Midbrain (tissue), 1 donor: Measurements from ENCODE around the gene SLC38A5.
"Not testable (repeated sequence)": the region's sequence is repeated elsewhere in the genome, so short reads cannot be mapped to it uniquely, and the experiment has no call there.

Source experiments
- DNase-seq: peaks from one replicate; lab custom pipeline; 2025; lab: John Stamatoyannopoulos, UW

Gene SLC38A5

DNA sequence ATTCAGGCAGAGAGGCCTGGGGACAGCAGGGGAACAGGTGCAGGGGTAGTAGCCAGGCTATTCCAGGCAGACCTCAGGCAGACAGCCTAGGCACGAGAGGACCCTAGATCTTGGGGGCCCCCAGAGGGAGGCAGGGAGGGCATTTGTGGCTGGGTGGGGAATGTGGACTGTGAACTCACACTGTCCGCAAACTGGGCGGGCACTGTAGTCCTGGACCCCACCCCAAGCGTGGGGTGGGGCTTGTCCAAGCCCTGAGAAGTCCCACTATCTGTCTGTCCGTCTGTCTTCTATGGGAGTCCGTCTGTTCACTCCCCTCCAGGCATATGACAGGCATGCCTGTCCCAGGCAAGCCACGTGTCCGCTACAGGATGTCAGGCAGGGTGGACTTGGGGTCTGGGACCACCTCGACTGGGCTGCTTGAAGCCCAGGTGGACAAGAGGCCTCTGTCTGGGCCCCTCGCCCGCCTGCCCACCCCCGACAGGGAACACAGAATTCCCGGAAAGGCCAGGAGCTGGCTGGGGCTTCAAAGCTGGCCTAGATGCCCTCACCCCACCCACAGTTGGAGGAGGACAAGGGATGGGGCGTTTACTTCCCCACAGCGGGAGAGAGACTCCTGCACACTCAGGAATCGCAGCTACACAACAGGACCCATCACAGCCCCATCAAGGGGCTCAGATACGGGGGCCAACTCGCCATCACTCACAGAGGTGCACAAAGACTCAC, at the start of gene SLC38A5:
TSS of gene SLC38A5 (minus strand) at position 151 of the 723 bp plus-strand sequence. CDS start 2,336 bp downstream, outside the sequence.
- DNase-seq: no peak

DNA sequence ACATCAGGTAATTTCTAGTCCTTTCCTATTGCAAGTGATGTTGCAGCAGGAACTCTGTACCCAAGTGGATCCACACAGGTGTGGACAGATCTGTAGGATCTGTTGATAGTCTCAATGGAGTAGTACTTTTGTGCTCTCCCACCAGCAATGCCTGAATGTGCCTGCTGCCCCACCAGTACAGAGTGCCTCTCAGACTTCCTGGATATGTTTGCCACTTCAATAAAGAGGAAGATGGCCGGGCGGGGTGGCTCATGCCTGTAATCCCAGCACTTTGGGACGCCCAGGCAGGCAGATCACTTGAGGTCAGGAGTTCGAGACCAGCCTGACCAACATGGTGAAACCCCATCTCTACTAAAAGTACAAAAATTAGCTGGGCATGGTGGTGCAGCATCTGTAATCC, 49.4 kb upstream of the SLC38A5 start:
- DNase-seq: not testable (repeated sequence)

DNA sequence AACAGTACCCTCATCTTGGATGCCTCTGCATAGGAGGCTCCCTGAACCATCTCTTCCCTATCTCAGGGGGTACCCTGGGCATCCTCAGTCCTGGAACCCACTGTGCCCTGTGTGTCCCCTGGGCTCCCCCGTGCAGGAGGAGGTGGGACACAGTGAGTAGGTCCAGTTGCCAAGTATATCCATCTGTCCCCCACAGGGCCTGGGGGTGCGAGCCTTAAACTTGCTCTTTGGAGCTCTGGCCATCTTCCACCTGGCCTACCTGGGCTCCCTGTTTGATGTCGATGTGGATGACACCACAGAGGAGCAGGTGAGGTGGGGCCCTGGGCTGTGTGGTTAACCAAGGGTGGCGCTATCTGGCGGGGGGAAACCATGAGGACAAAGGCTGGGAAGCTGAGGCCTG, 46.9 kb upstream of the SLC38A5 start:
- no peak for DNase-seq

DNA sequence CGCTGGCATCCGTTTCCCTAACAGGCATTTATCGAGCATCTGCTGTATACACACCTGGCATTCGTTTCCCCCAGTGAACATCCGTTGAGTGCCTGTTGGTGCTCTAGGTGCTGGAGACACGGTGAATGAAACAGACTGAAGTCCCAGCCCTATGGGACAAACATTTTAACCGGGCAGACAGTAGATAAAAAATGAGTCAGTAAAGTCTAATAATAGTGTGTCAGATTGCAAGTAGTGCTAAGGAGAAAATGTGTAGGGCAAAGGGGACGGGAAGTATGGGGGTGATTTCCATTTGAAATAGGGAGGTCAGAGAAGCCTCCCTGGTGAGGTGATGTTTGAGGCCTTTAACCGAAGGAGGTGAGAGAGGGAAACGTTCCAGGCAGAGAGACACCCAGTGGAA, 46.2 kb upstream of the SLC38A5 start:
- DNase-seq: no peak

DNA sequence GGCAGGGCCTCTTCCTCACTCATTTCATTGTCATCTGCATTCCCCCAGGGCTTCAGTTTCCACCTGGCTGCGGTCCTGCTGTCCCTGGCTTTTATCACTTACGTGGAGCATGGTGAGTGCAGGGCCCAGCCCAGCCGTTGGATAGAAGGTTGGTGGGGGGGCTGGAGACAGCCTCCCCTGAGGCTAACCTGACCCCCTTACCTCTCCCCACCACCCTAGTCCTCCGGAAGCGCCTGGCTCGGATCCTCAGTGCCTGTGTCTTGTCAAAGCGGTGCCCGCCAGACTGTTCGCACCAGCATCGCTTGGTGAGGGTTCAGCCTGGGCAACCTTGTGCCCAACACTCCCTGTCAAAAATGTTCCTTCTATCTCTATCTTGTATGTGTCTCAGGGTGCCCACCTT, 45.8 kb upstream of the SLC38A5 start:
- DNase-seq: no peak

DNA sequence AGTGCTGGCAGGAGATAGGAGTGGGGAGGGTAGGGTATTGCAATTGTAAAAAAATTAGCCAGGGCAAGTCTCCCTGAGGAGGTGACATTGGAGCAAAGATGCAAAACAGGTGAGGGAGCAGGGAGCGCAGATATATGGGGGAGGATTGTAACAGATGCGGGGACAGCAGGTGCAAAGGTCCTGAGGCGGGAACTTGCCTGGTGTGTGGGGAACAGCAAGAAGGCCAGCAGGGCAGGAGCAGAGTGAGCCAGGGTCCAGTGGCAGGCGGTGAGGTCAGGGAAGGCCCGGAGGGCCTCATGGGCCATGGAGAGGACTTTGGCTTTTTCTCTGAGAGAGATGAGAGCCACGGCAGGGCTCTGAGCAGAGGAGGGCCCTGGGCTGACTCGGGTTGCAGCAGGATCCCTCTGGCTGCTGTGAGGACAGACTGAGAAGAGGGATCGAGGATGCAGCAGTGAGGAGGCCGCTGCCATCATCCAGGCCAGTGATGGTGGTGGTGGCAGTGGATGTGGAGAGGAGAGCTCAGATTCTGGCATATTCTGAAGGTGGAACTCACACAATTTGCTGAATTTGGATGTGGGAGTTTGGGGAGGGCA, 44.9 kb upstream of the SLC38A5 start:
- no peak for DNase-seq

DNA sequence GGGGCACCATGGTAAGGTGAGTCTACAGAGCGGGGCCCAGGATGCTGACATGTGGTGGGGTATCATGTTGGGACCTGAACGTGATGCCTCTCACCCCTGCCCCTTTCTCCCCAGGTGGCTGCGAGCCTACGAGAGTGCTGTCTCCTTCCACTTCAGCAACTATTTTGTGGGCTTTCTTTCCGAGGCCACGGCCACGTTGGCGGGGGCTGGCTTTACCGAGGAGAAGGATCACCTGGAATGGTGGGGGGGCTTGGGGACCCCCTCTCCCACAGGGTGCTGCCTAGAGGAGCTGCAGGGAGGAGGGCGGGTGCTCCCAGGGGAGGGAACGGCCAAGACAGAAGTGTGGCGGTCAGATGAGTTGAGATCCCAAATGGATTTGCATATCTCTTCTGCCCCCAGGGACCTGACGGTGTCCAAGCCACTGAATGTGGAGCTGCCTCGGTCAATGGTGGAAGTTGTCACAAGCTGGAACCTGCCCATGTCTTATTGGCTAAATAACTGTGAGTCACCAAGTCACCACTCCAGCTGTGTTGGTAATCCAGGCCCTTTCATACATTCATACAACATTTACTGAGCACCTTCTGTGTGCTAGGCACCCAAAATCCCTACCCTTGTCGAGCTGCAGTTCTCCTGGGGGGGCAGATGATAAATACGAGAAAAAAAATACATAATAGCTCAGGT, 44.2 kb upstream of the SLC38A5 start:
- DNase-seq: no peak

DNA sequence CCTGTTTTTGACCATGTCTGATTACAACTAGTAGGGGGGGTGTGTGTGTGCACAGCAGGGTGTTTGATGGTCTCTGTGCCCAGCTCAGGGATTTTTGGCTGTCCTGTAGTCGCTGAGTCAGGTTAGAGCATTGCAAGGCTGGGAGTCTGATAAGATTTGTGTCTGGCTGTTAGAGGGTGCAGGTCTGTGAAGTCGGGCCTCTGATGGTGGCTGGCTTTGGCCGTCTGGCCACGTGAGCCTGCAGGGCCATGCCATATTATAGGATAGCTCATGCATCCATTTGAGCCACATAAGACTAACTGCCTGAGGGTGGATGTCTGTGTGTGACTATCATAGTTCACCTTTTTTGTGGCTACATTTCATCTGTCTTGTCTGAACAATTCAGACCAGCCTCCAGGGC, 43.6 kb upstream of the SLC38A5 start:
- no peak for DNase-seq

DNA sequence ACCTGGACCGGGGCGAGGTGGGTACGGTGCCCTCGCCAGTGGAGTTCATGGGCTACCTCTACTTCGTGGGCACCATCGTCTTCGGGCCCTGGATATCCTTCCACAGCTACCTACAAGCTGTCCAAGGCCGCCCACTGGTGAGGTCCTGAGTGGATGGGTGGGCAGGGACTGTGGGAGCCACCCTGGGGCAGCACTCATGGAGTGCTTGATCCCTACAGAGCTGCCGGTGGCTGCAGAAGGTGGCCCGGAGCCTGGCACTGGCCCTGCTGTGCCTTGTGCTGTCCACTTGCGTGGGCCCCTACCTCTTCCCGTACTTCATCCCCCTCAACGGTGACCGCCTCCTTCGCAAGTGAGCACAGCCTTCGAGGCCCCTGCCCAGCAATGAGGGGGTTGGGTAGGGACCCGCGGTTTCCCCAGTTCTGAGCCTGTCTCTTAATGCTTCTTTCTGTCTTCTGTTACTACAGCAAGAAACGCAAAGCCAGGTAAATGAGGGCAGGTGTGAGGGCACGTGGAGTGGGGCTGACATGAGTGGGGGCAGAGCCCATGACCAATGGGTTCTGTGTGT, 42.4 kb upstream of the SLC38A5 start:
- DNase-seq: no peak

DNA sequence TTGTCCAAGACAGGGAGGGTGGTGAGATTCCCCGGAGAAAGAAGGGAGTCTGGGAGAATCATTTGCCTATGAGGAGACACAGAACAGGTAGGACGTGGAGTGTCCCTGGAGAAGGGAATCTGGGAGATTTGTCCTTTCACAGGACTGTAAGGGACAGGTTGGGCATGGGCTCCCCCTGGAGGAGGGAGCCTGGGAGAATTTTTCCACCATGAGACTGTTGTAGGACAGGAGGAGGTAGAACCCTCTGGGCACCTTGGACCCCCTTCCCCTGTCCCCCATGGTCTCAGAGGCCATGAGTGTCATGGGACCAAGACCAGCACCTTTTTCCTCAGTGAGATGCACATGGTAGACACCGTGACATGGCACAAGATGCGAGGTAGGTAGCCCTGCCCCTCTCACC, 41.5 kb upstream of the SLC38A5 start:
- DNase-seq: no peak

DNA sequence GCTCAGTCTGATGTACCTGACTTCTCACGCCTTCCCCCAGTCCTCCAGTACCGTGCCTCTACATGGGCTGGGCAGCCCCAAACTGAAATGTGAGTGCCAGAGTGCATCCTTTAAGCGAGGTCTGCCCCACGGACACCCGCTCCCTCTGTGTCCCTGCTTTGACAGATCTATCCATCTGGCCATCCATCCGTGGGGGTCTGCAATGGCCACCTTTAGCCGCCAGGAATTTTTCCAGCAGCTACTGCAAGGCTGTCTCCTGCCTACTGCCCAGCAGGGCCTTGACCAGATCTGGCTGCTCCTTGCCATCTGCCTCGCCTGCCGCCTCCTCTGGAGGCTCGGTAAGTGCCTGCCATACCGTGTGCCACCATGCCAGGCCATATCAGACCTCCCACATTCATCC, 39.6 kb upstream of the SLC38A5 start:
- no peak for DNase-seq

DNA sequence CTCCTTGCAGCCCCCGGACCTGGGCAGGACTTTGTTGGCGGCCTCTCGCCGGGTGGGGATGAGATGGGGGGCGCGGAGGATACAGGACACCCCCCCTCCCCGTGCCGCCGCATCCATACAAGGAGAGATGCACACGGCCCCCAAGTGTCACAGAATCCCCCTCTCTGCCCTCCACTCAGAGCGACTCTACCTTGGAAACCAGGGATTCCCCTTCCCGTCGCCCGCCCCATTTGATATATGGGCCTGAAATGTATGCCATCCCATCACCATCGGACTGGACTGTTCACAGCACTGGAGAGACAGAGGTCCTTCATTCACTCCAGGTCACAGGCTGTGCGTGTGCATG, 39.2 kb upstream of the SLC38A5 start:
- DNase-seq: no peak

DNA sequence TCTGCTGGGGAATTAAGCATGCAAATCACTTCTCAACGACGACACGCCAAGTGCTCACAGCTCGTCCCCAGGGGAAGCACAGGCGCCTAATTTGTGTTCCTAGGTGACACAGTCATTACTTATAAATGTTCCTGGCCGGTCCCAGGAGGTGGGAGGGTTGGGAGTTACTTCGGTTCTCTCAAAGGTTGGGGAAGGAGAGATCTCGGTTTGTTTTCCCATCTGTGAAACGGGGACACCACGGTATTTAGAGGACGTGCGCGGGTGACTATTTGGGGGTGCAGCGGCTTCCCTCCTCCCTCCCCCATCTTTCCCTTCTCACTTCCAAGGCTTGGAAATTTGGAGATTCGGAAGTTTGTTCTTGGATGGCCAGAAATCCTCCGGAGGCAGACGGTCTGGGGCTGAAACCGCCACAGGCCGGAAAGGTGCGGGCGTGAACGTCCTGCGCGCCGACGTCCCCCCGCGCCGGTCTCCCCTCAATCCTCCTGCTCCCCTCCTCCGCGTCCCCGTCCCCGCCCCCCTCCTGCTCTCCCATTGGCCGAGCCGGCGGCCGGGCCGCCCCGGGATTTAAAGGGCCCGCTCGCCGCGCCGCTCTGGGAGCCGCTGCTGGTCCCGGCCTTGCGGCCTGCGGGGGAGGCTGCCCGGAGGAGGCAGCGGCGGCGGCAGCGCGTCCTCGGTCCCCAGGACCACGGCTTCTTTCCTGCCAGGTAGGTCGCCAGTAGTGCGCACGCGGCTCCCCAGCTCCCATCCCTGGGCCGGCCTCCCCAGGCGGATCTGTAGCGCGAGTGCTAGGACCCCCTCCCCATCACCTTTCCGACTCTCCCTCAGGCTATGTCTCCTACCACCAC, 38.6 kb upstream of the SLC38A5 start, which contains the start of gene PORCN:
TSS of gene PORCN (plus strand) at position 593 of the 845 bp plus-strand sequence. CDS start 829 bp downstream, outside the sequence.
- peak; percentile 85 for DNase-seq

DNA sequence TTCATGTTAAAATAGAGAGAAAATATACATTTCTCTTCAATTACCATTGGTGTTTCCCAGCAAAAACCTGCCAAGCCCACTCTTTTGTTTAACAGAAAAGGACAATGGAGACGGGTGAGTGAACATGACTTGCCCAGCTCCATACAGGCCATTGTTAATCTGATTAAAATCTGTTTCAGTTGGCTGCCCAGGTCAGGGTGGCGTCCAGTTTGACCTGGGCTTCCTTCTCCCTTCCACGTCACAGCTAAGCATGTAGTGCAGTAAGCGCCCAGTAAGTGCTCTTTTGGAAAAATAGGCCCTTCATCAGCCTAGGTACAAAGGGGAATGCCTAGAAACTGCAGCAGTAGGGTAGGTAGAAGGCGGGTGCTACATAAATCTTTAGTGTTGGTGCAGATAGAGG, 37.2 kb upstream of the SLC38A5 start:
- DNase-seq: no peak

DNA sequence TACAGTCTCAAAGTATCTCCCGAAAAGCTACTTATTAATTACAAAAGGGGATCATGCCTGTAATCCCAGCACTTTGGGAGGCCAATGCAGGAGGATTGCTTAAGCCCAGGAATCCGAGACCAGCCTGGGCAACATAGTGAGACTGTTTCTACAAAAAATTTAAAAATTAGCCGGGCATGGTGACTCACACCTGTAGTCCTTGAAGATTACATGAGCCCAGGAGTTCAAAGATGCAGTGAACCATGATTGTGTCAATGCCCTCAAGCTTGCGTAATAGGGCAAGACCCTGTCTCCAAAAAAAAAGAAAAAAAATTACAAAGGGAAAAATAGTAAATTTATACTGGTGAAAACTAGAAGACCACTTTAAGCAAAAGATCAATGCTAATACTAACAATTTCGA, 35.4 kb upstream of the SLC38A5 start:
- no peak for DNase-seq

DNA sequence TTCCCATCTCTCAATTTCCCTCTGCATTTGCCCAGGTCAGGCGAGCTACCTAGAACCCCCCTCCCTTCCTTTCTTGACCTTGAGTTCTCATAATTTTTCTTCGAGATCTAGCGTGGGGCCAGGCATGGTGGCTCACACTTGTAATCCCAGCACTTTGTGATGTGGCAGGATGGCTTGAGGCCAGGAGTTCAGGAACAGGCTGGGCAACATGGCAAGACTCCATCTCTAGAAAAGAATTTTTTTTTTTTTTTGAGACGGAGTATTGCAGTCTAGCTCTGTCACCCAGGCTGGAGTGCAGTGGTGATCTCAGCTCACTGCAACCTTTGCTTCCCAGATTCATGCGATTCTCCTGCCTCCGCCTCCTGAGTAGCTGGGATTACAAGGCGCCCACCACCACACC, 34.2 kb upstream of the SLC38A5 start:
- no peak for DNase-seq

DNA sequence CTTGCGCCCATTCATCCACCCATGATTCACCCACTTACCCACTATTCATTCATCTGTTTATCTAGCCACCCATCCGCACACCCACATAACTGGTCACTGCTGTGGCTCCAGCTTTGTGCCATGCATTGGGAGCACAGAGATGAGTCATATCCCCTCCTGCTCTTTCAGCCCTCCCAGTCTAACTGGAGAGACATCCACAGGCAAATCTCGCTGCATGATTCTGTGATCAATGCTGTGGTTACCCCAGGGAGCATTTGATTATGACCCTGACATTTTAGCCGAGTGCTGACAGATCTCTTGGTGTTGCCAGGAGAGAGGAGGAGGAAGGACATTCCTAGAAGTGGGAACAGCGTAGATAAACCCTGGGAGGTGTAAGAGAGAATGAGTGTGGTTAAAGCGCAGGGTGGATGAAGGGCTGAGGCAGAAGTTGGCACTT, 28.3 kb upstream of the SLC38A5 start:
- no peak for DNase-seq

DNA sequence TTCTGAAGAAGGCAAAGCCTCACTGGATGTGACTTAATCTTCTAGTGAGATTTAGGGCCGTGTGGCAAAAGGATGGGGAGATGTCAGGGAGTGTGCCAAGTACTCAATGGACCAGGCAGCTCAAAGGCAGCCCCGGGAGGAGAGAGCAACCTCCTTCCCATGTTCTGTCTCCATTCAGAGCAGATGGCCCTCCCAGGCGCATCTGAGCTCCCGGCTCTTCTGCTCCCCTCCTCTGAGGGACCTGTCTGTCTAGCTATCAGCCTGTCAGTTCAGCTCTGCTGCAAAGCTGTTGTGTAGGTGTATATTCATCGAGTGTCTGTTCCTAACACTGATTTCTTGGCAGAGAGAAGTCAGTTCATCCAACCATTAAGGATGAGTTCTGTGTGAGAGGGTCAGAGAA, 27.8 kb upstream of the SLC38A5 start:
- DNase-seq: no peak

DNA sequence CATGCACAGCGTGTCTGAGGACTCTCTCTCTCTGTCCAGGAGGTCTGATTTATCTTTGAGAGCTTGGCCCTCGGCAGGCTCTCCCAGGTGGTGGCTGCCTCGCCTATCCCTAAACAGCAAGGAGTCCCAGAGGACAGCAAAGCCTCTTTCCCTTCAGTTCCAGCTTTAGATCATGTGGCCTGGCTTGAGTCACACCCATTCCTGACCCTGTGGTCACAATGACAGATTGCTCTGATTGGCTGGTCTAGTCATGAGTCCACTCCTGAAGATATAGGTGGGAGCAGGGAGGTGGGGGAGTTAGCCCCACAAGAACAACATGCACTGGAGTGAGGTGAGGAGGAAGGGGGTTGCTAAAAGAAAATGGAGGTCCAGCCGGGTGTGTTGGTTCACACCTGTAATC, 26.6 kb upstream of the SLC38A5 start:
- no peak for DNase-seq

DNA sequence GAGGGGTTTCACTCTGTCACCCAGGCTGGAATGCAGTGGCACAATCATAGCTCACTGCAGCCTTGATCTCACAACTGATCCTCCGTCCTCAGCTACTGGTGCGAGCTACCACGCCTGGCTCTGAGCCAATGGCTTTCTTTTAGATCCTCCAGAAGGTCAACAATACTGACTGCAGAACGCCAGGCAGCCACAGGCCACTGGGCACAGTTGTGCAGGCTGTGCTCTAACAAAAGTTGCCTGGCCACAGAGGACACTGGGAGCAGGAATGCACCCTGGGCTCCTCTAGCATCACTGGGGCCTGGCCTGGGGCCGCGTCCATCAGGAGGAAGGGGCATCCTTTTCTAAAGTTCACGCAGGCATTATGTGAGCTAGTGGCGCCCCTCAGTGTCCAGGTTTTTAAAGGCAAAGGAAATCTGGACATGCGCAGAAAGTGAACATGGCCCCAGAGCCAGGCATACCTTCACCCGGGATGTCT, 23.9 kb upstream of the SLC38A5 start:
- peak; percentile 30 for DNase-seq

DNA sequence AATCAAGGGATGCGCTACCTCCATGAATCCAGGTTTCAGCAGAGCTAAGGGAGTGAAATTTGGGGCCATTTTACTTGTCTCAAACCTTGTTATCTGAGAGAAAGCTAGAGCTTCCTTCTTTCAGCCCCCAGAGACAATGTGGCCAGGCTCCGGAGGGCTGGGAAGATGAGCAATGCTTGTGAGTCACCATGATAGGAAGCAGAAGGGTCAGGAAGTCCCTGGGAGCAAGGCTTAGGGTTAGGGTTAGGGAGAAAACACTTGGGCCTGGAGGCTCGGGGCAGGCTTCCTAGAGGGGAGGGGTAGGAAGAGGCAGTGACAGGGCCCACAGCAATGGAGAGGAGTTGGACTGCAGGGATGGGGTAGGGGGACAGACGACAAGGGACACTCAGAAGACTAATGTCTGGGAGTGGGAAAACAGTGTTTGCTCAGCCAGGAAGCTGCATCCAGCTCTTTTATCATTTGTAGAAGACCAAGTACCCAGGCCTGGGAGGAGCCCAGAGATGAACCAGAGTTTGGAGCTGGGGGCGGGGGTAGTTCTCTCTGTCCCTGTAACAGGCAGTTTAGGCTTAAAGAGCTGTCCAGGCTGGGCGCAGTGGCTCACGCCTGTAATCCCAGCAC, 22.3 kb upstream of the SLC38A5 start:
- no peak for DNase-seq
